NCI-H1048 (cell line): Measurements from ENCODE around the gene NSD2.
A peak's percentile ranks its signal among the peaks of the same experiment; 100 is the strongest.

ENCODE experiments used
- DNase-seq: peaks from one replicate; lab custom pipeline; 2025; lab: John Stamatoyannopoulos, UW

The NSD2 gene

DNA sequence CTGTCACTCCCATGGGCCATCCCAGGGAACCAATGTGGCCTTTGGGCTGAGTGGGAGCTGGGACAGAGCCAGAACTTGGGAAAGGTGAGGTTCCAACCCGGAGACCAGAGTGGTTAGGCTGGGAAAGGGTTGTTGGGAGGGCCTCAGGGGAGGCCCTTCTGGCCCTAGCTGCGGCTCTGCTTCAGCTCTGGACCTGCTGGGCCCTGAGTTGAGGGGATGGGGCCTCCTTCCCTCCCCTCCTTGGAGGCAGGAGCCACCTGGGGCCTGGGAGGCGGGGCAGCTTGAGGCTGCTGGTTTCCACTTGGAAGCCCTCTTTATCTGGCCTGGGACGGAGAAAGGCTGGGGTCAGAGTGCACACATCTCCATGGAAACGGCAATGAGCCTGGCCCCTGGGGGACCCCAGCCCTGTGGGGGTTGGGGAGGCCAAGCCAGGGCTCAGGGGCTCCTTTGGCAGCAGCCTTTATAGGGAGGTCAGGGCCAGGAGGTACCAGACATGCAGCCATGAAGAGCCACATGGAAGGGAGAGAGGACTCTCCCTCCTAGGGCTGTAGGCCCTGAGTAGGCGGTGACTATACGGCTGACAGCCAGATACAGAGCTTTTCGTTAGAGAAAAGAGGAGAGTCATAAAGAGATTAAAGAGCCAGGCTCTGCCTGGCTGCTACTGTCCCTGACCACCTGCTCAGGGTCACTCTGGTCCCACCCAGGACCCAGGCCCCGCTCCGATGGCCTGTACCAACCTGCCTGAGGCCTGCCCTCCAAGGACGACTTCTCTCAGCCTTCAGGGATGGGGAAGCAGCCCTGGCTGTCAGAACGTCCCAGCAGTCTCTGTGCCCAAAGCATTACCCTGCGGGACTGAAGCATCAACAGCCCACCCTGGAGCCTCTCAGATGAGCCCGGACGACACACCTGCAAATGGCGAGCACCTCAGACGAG lies 6.9 kb upstream of the NSD2 start:
- no peak for DNase-seq

DNA sequence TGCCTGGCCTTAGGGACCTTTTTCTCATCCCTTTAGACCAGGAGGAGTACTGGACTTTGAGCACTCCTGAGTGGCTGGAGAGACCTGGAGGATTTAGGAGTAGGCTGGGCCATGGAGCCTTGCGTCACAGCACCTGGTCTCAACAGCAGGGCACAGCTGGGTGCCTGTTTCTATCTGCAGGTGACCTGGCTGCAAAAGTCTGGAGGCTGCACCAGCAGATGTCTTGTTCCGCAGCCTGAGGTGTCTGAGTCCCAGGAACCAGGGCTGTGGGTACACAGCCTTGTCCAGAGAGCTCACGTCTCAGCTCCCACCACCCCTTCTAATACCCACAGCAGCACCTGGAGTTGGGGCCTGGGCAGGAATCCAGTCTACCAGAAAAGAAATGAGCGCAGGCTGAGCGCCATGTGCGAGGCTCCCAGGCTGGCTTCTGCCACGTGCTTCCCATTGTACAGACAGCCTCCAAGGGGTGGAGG lies 5.0 kb upstream of the NSD2 start:
- DNase-seq: no peak

DNA sequence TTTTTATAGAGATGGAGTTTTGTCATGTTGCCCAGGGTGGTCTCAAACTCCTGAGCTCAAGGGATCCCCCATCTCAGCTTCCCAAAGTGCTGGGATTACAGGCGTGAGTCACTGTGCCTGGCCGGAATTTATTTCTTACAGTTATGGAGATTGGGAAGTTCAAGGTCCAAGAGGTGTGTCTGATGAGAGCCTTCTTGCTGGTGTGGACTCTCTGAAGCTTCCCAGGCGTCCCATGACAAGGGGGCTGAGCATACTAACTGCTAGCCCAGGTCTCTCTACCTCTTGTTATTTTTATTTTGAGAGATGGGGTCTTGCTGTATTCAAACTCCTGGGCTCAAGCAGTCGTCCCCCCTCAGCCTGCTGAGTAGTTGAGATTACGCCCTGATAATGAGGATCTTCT lies 2.9 kb upstream of the NSD2 start:
- DNase-seq: no peak

DNA sequence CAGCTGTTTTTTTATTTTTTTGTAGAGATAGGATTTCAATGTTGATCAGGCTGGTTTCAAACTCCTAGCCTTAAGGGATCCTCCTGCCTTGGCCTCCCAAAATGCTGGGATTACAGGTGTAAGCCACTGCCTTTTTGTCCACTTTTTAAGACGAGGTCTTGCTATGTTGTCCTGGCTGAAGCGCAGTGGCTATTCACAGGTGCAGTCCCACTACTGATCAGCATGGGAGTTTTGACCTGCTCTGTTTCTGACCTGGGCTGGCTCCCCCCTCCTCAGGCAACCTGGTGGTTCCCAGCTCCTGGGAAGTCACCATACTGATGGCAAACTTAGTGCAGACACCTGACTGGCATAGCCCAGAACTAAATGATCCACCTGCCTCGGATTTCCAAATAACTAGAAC lies 2.3 kb upstream of the NSD2 start:
- no peak for DNase-seq

DNA sequence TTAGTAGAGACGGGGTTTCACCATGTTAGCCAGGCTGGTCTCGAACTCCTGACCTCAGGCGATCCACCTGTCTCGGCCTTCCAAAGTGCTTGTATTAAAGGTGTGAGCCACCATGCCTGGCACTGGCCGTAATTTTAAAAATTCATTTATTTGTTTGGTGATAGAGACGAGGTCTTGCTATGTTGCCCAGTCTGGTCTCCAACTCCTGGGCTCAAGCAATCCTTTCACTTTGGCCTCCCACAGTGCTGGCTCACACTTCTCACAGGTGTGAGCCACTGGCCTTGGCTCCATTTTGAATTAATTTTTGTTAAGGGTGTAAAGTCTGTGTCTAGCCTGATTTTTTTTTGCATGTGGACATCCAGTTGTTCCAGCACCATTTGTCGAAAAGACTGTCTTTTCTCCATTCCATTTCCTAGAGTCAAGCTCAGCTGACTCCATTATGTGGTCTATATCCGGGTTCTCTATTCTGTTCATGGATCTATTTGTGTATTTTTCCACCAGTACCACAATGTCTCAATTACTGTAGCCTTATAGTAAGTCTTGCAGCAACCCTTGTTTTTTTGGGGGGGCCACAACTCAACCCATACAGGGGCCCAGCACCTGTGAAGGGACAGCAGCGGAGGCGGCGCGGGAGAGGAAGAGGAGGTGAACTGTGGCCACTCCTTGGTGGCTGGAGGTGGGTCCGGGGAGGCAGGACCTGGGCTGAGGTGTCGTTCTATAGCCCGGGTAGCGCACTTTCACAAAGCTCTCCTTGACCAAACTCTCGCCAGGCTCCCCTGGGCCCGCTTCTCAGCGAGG lies 1.5 kb upstream of the NSD2 start:
- DNase-seq: no peak

DNA sequence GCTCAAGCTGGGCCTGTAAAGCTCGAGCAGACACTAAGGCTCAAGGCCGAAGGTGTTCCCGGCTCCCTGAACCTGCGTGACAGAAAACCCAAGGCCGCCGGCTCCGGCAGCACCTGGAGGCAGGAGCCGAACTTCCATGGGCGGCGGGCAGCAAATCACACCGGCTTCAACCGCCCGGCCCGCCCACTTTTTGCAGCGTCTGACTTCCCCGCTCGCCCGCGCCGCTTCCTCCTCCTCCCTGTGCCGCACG lies 940 bp upstream of the NSD2 start:
- DNase-seq: peak; percentile 64

DNA sequence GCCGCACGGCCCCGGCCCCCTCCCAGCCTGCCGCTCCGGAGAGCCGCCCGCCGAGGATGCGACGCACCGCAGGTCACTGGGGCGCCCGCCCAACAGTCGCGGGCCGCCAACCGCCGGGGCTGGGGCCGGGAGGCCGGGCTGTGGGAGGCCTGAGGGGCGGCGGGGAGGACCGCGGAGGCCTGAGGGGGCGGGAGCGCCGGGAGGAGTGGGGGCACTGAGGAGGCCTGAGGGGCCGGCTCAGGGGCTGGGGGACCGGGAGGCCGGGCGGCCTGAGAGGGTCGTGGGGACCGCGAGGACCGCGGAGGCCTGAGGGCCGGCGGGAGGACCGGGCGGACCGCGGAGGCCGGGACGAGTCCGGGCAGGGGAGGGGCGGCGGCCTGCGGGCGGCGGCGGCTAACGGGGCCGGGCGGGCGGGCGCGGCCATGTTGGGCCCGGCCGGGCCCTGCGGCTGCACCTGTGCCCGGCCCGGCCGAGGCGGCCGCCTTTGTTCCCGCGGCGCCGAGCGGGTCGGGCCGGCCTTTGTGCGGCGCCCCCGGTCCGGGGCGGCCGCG lies 353 bp downstream of the NSD2 start:
- no peak for DNase-seq

DNA sequence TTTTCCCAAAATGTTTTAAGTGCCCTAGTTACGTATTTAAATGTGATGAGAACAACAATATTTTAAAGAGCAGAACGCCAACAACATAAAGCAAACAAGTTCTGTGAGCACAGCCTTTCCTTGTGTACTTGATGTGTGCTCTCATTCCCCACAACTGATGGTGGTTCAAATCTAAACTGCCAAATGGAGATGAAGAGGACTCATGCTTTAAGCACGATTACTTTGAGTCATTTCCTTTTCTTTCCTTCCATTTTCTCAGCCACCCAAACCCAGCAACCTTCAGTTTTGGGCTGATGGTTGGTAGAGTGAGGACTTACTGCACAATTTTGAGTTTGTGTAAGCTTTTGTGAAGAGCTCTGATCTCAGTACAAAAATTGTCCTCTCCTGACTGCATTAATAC lies 1.7 kb downstream of the NSD2 start:
- DNase-seq: no peak

DNA sequence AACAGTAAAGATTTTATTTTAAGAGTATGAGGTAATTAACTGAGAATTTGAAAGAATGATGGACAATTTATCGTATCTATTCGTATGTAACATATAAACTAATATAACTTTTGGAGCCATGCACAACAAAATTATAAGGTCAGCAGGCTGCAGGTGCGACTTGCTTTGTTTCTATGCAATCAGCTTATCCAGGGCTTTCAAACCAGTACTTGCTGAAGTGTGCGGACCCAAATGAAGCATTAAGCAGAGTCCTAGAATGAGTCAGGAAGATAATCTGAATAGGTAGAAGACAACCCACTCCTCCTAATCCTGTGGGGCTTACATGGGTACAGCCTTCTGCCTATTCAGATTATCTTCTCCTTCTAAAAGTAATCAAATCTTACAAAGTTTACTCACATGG lies 2.1 kb downstream of the NSD2 start:
- DNase-seq: no peak

DNA sequence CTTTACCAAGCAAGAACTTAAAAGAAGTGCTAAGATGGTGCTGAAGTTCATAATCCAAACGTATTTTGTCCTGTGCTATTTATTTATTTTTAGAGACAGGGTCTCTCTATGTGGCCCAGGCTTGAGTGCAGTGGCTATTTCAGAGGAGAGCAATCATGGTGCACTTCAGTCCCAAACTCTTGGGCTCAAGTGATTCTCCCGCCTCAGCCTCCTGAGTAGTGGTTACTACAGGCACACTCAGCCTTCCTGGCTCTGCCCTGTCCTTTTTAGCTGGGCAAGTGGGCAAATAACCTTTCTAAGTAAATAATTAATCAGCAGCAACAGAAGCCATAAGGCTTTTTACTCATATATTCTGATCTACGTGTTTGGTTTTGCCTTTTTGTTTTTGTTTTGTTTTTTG lies 2.6 kb downstream of the NSD2 start:
- no peak for DNase-seq

DNA sequence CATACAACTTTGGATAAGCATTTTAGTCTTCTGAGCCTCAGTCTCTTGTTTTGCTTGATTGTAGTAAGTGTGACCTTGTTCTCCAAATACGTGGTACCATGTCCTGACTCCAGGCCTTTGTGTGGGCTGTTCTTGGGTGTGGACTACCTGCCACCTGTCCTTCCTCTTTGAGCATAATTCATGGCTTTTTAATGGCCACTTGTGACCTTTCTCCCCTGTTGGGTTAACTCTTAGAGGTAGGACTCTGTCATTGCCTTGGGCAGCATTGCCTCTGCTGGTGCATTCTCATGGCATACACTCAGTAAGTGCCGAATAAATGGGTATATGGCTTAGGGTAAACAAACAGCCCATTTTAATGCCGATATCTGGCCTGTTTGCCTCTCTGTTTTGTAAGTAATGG lies 3.0 kb downstream of the NSD2 start:
- no peak for DNase-seq

DNA sequence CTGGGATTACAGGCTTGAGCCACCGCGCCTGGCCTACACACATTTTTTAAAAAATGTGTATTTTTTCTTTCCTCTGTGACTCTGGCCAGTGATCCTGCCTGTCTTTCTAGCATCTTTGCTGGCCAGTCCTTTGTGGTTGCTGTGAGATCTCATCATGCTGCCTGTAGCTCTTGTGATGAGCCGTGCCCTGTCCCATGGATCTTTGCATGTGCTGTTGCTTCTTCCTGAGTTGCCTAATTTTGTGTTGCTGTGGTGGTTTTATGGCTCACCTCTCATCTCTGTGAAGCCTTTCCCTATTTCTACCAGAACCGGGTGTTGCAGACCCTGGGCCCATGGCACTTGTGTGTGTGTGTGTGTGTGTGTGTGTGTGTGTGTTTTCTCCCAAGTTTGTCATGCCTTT lies 8.3 kb downstream of the NSD2 start:
- DNase-seq: no peak

DNA sequence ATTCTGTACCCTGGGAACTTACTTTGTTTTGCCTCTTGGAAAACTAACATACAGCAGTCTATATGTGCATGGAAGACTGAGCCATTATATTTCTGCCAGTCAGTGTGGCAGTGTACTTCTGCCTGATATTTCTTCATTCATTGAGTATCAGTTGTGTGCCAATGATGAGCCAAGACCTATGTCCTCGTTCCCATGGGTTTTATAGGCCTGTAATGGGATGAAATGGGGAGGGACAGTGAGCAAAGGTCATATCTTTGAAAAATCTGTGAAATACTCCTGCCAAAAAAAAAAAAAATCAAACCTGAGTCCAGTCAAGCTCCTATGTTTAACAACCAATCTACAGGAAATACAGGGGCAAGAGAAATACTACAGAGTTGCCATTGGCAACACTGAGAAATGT lies 9.1 kb downstream of the NSD2 start:
- DNase-seq: no peak

DNA sequence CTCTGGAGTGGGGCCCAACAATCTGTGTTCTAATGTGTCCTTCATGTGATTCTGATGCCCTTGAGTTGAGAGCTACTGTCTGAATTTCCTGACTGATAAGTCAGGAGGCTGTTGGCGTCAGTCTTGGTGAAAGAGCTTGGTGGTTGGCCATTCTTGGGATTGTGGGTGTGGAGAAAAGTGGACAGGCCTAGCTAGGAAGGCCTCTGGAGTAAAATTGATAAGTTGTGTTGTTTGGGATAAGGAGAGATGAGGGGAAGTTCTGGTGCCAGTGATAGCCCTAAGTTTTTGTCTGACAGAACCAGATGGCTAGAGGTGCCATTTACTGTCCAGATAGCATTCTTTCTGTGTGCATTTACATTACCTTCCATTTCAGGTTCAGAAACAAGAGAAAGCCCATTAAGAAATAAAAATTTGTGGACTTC lies 11.7 kb downstream of the NSD2 start:
- no peak for DNase-seq

DNA sequence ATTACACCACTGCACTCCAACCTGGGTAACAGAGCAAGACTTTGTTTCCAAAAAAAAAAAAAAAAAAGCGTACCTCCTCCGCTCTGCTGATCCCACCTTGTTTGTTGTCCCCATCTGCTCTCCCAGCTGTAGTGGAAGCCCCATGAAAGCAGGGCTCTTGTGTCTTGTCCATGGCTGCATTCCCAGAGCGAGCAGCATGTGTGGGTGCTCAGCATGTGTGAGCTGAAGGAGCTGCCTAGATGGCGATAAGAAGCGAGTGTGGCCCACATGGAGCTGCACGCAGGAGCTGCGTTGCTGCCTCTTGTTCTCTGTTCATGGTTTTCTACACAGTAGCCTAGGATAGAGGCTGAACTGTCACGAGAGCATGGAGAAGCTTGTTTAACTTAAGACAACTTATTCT lies 12.4 kb downstream of the NSD2 start:
- DNase-seq: no peak

DNA sequence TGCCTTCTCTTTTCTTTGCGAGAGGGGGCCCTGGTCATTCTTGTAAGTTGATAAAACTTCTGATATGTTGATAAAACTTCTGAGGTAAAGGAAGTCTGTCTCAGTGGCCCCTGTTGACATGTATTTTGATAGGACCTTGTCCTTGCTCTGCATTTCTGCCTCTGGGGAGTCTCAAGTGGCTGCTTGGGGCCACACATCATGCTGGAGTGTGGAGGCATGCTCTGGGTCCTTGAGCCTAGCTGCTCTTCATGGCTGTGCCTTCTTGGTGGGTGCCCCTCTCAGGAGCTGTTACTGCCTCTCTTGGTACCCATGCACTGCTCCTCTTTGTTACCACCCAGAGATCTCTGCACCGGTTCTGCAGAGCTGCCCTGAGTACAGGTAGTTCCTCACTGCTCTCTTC lies 14.2 kb downstream of the NSD2 start:
- DNase-seq: no peak

DNA sequence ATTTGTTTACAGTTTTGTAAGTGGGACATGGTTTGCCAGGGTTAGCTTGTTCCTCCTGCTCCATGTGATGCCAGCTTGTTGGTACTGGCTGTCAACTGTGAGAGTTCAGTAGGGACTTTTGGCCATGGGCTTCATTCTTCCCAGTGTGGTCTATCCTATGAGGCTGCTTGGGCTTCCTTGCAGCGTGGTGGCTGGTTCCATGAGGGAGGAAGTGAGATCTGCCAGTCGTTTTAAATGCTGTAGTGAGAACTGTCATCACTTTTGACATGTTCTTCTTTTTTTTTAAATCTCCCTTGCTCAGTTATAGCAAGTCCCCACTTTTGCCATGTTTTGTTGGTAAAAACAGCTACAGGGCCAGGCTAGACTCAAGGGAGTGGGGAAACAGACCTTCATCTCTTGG lies 15.9 kb downstream of the NSD2 start:
- no peak for DNase-seq

DNA sequence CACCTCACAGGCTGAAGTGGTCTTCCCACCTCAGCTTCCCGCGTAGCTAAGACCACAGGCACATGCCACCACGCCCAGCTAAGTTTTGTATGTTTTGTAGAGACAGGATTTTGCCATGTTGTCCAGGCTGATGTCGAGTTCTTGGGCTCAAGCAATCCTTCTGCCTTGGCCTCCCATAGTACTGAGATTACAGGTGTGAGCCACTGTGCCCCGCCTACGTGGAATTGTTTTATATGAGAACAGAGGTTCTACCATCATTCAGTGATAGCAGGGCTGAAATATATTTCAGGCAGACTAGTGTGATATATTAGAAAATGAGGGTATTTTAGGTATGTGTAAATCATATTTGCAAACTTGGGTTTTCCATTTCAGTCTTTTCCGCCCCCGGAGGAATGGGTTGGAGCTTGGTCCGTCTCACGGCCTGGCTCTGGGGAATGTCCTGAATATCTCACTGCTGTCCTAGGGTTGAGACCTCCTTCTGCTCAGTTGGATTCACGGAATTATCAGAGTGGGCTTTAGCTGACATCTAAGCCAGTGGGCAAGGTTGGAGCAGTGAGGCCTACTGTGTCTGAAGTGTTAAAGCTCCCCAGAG lies 19.9 kb downstream of the NSD2 start:
- DNase-seq: no peak

DNA sequence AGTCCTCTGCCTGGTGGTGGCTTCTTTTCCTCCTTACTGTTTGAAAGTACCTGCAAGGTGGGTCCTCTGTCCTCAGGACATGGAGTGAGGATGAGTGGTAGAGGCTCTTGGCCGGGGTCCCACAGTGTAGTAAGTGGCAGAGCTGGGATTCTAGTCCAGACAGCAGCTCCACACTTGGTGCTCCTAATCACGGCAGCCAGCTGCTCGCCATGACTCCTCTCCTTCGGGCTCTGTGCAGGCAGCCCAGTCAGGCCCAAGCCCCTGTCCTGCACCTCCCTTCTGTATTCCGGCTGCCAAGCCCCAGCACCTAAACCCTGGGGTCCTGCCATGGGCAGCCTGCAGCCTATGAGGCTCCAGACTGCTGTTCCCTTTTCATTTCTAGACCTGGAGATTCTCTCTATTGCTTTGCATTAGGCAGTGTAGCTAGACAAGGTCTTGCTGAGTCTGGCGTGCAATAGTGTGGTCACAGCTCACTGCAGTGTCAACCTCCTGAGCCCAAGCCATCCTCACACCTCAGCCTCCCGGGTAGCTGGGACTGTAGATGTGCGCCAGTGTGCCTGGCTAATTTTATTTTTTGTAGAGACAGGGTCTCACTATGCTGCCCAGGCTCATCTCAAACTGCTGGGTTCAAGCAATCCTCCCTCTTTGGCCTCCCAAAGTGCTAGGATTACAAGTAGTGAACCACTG lies 24.9 kb downstream of the NSD2 start:
- DNase-seq: no peak

DNA sequence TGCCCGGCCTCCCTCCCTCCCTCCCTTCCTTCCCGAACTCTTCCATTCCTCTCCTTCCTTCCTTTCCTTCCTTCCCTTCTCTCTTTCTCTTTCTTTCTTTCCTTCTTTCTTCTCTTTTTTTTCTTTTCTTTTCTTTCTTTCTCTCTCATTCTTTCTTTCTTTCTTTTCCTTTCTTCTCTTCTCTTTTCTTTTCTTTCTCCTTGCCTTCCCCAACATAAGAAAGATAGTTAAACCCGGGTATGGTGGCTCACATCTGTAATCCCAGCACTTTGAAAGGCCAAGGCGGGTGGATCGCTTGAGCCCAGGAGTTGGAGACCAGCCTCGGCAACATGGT lies 25.4 kb downstream of the NSD2 start:
- no peak for DNase-seq

DNA sequence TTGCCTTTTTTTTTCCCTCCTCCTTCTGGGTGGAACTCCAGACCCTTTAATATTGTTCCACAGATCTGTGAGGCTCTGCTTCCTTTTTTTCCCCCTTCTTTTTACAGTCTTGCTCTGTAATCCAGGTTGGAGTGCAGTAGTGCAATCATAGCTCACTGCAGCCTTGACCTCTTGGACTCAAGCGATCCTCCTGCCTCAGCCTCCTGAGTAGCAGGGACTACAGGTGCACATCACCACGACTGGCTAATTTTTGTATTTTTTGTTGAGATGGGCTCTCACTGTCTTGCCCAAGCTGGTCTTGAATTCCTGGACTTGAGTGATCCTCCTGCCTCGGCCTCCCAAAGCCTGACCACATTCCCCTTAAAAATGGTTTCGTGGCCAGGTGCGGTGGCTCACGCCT lies 26.8 kb downstream of the NSD2 start:
- DNase-seq: no peak

DNA sequence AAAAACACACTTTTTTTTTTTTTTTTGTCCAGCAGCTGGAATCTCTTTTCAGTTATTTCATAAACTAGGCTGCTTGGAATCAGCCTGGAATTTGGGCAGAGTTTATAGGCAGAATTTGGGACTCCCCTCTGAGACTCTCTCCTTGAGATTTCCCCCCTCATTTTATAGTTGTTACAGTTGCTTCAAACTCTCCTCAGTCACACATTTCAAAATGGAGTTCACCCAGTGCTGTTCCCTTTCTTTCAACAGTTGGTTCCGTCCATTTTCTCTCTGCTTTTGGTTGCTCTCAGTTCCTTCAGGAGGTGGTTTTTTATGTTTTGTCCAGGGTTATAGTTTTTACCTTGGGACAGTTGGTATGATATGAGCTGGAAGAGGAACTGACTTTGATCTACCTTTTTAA lies 27.5 kb downstream of the NSD2 start:
- DNase-seq: no peak
